HG02642 (cell line): ENCODE data around the gene PLCXD1.
"Not testable (repeated sequence)": the region's sequence is repeated elsewhere in the genome, so short reads cannot be mapped to it uniquely, and the experiment has no call there.

ENCODE experiments used
- ATAC-seq: cut with Tn5 transposase; IDR thresholded peaks from one replicate; pipeline ENCODE4 v1.9.1; 2021; ENCODE audit warnings: mild to moderate bottlenecking; ENCODE audit not compliant: unreplicated experiment, poor library complexity

PLCXD1 gene

GRCh38 chrX:314781-315595 lies 33.8 kb downstream of the PLCXD1 start:
- ATAC-seq, result no peak

- no peak for ATAC-seq
Observed at GRCh38 chrX:316351-317325, 35.5 kb downstream of the PLCXD1 start.

- no peak for ATAC-seq
Observed at GRCh38 chrX:317424-318067, 36.4 kb downstream of the PLCXD1 start.

- ATAC-seq, result peak; percentile 57
Observed at GRCh38 chrX:318068-318738, 37.0 kb downstream of the PLCXD1 start.

- ATAC-seq, result peak; percentile 86
Observed at GRCh38 chrX:318739-319578, 37.8 kb downstream of the PLCXD1 start, which contains the start of gene GTPBP6. GTPBP6 (minus strand) TSS chrX:318796; CDS start chrX:318787, 9 bp downstream.

GRCh38 chrX:319579-320125 lies 38.5 kb downstream of the PLCXD1 start:
- no peak for ATAC-seq

GRCh38 chrX:320126-320783 lies 39.1 kb downstream of the PLCXD1 start:
- ATAC-seq, result no peak

GRCh38 chrX:323721-324628 lies 42.8 kb downstream of the PLCXD1 start:
- no peak for ATAC-seq

- ATAC-seq, result not testable (repeated sequence)
Observed at GRCh38 chrX:324664-325063, 43.5 kb downstream of the PLCXD1 start.

- ATAC-seq, result no peak
Observed at GRCh38 chrX:327660-328126, 46.5 kb downstream of the PLCXD1 start.

GRCh38 chrX:329291-329910 lies 48.2 kb downstream of the PLCXD1 start:
- no peak for ATAC-seq

GRCh38 chrX:330141-330725 lies 49.1 kb downstream of the PLCXD1 start:
- not testable (repeated sequence) for ATAC-seq

GRCh38 chrX:330726-331150 lies 49.6 kb downstream of the PLCXD1 start:
- no peak for ATAC-seq

- ATAC-seq, result no peak
Observed at GRCh38 chrX:331151-331824, 50.1 kb downstream of the PLCXD1 start.

GRCh38 chrX:331825-332495 lies 50.8 kb downstream of the PLCXD1 start:
- no peak for ATAC-seq
